Endodermal cell (in vitro differentiated cells): ENCODE measurements around the gene GRXCR2. TPM values are rescaled to one million over a fixed set of nuclear protein-coding genes. Genes with fewer than 3 reads are reported as not detected.

Source experiments
- DNase-seq: peaks from one replicate; pipeline ENCODE4 v3.0.0-alpha.2; 2017
- H3K27ac ChIP-seq: 2 replicates; pipeline ENCODE4 v1.5.1; 2013; ENCODE audit warnings: mild to moderate bottlenecking, low read depth, low read length, moderate library complexity
- H3K27me3 ChIP-seq: 2 replicates; pipeline ENCODE4 v1.6.1; 2013; ENCODE audit warnings: mild to moderate bottlenecking, low read length, moderate library complexity; ENCODE audit not compliant: insufficient read depth, control insufficient read depth, poor library complexity, severe bottlenecking
- H3K36me3 ChIP-seq: 2 replicates; pipeline ENCODE4 v1.7.0; 2013; ENCODE audit warnings: mild to moderate bottlenecking, low read length, moderate library complexity; ENCODE audit not compliant: control insufficient read depth, insufficient read depth
- H3K4me1 ChIP-seq: one replicate; pipeline ENCODE4 v1.7.0; 2013; ENCODE audit warnings: low read length; ENCODE audit not compliant: control insufficient read depth, insufficient read depth
- H3K4me3 ChIP-seq: 2 replicates; pipeline ENCODE4 v1.5.1; 2013; ENCODE audit warnings: mild to moderate bottlenecking, low read length, moderate library complexity
- H3K9ac ChIP-seq: 2 replicates; pipeline ENCODE4 v1.6.1; 2013; ENCODE audit warnings: mild to moderate bottlenecking, low read length, moderate library complexity; ENCODE audit not compliant: poor library complexity, severe bottlenecking; ENCODE audit errors: extremely low read depth
- H3K9me3 ChIP-seq: 2 replicates; pipeline ENCODE4 v1.6.1; 2013; ENCODE audit warnings: mild to moderate bottlenecking, low read length, moderate library complexity; ENCODE audit not compliant: control insufficient read depth
- H3K27ac Mint-ChIP-seq: 2 replicates; pipeline ENCODE4 v1.8.0; 2020; ENCODE audit warnings: mixed read lengths
- H3K27me3 Mint-ChIP-seq: 2 replicates; pipeline ENCODE4 v1.8.0; 2021; ENCODE audit warnings: mild to moderate bottlenecking, mixed read lengths; ENCODE audit not compliant: insufficient read depth
- H3K36me3 Mint-ChIP-seq: 2 replicates; pipeline ENCODE4 v1.8.0; 2020; ENCODE audit warnings: low read depth, mixed read lengths
- H3K4me1 Mint-ChIP-seq: 2 replicates; pipeline ENCODE4 v1.8.0; 2020; ENCODE audit warnings: mixed read lengths
- H3K4me3 Mint-ChIP-seq: 2 replicates; pipeline ENCODE4 v1.8.0; 2020; ENCODE audit warnings: mild to moderate bottlenecking, moderate library complexity, mixed read lengths
- H3K9me3 Mint-ChIP-seq: 2 replicates; pipeline ENCODE4 v1.8.0; 2020; ENCODE audit warnings: mild to moderate bottlenecking, mixed read lengths
- CTCF ChIP-seq: fragments of 200-600 bp; sonication (generic); conservative IDR thresholded peaks from 2 replicates; pipeline ENCODE4 v1.5.0; 2021; ENCODE audit warnings: antibody characterized with exemption, mild to moderate bottlenecking
- WGBS, 2 experiments: methylation state at CpG; one replicate each; pipeline versions ENCODE4 v1.1.5 to v1.1.7; 2013; ENCODE audit warnings: missing lambda C conversion rate in 2 of 2, mixed read lengths in 1 of 2; ENCODE audit not compliant: insufficient coverage in 1 of 2, insufficient read length in 1 of 2; 5-methylcytosine and 5-hydroxymethylcytosine counted together
- total RNA-seq, 2 donors: library from RNA; stranded (reverse); fragmentation: NEBNext Ultra II Directional in 1 of 2; extraction: Animal tissue kit (Norgen Biotek cat#: 25700) in 1 of 2; gene quantifications; 2 replicates in 1 of 2; 3 replicates in 1 of 2; pipeline ENCODE4 v1.2.1, GENCODE V29; 2021

The GRXCR2 gene
- total RNA-seq, 2 donors from 2014 or later = not detected

- Mint-ChIP-seq H3K4me1 (no peaks in the 10 kb centered on the region), H3K27ac (no peak overlapping the region), H3K9me3 (no peaks in the 10 kb centered on the region), H3K36me3 (no peaks in the 10 kb centered on the region), H3K4me3 (no peak overlapping the region), H3K27me3 (no peaks in the 10 kb centered on the region)
- Histone ChIP-seq H3K9ac (no peak overlapping the region), H3K4me3 (no peak overlapping the region), H3K36me3 (no peaks in the 10 kb centered on the region), H3K27ac (no peak overlapping the region), H3K9me3 (no peaks in the 10 kb centered on the region), H3K4me1 (no peaks in the 10 kb centered on the region), H3K27me3 (no peaks in the 10 kb centered on the region)
- DNase-seq = no peak
- 58% methylated on average over 3 of the region's 3 CpGs; no CpG with 5 or more reads in 1 of the 2 experiments for WGBS, 2 experiments
- TF ChIP-seq CTCF = peak; percentile 94
Observed at GRCh38 chr5:145825751-145826180, 47.0 kb downstream of the GRXCR2 start.

- Mint-ChIP-seq H3K9me3 (no peaks in the 10 kb centered on the region), H3K4me1 (no peaks in the 10 kb centered on the region), H3K27me3 (no peaks in the 10 kb centered on the region), H3K27ac (no peak overlapping the region), H3K4me3 (no peak overlapping the region), H3K36me3 (no peaks in the 10 kb centered on the region)
- WGBS, 2 experiments = 86 to 87% methylated on average over 2 to 3 of the region's 4 CpGs
- DNase-seq = no peak
- Histone ChIP-seq H3K9me3 (no peaks in the 10 kb centered on the region), H3K9ac (no peak overlapping the region), H3K36me3 (no peaks in the 10 kb centered on the region), H3K4me3 (no peak overlapping the region), H3K27me3 (no peaks in the 10 kb centered on the region), H3K4me1 (no peaks in the 10 kb centered on the region), H3K27ac (no peak overlapping the region)
- no peak for TF ChIP-seq CTCF
Observed at GRCh38 chr5:145824040-145824439, 48.8 kb downstream of the GRXCR2 start.

GRCh38 chr5:145818604-145819003, 54.2 kb downstream of the GRXCR2 start:
- Mint-ChIP-seq H3K4me3 (no peak overlapping the region), H3K9me3 (no peaks in the 10 kb centered on the region), H3K4me1 (no peaks in the 10 kb centered on the region), H3K36me3 (no peaks in the 10 kb centered on the region), H3K27ac (no peak overlapping the region), H3K27me3 (no peaks in the 10 kb centered on the region)
- Histone ChIP-seq H3K27ac (no peak overlapping the region), H3K4me1 (no peaks in the 10 kb centered on the region), H3K9ac (no peak overlapping the region), H3K27me3 (no peaks in the 10 kb centered on the region), H3K9me3 (no peaks in the 10 kb centered on the region), H3K4me3 (no peak overlapping the region), H3K36me3 (no peaks in the 10 kb centered on the region)
- no peak for TF ChIP-seq CTCF
- WGBS, 2 experiments = 94% methylated on average over 3 to 4 of the region's 4 CpGs
- DNase-seq = no peak
